ENCODE measurements around the gene FNDC11.
"Not testable (repeated sequence)": the region's sequence is repeated elsewhere in the genome, so short reads cannot be mapped to it uniquely, and the experiment has no call there.

DNA sequence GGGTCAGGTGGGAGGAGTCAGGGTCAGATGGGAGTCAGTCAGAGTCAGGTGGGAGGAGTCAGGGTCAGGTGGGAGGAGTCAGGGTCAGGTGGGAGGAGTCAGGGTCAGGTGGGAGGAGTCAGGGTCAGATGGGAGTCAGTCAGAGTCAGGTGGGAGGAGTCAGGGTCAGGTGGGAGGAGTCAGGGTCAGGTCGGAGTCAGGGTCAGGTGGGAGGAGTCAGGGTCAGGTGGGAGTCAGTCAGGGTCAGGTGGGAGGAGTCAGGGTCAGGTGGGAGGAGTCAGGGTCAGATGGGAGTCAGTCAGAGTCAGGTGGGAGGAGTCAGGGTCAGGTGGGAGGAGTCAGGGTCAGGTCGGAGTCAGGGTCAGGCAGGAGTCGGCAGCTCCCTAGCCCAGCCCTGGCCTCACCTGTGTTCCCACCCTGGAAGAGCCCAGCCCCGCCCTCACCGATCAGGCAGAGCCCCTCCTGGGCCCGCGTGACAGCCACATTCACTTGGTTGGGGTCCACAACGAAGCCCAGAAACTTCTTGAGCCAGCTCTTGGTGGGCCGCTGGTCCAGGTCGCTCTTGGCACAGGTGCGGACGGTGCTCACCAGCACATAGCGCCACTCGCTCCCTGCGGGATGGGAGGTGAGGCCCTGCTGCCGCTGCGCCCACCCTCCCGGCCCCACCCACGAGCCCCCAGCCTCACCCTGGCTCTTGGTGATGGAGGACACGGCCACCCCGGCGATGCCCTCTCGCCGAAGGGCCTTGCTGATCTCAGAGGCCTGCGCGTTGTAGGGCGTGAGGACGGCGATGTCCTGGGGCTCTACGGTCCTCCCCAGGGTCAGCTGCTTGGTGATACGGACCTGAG lies 5.8 kb downstream of the FNDC11 start:
- TF ChIP-seq CTCF, POLR2A (IDR thresholded peaks at IDR 0.05): not testable (repeated sequence)
